Right atrium auricular region (tissue), 2 donors: ENCODE data around the gene ARPC5L. TPM values are rescaled to one million over a fixed set of nuclear protein-coding genes. Genes with fewer than 3 reads are reported as not detected.

ENCODE experiments used
- DNase-seq: peaks from one replicate; pipeline ENCODE4 v3.0.0-alpha.2; 2019; ENCODE audit warnings: low spot score
- H3K27ac ChIP-seq, 2 donors: fragments of 200-600 bp; sonication (generic); 1 replicate in 1 of 2; 2 replicates in 1 of 2; pipeline ENCODE4 v1.5.1; 2016 to 2019
- H3K27me3 ChIP-seq, 2 donors: fragments of 200-600 bp; sonication (generic); one replicate each; pipeline versions ENCODE4 v1.5.1 to v1.6.0; 2017 to 2019
- H3K36me3 ChIP-seq: fragments of 200-600 bp; sonication (generic); one replicate; pipeline ENCODE4 v1.5.1; 2016
- H3K4me1 ChIP-seq, 2 donors: fragments of 200-600 bp; sonication (generic); one replicate each; pipeline versions ENCODE4 v1.5.1 to v1.6.0; 2017 to 2019
- H3K4me3 ChIP-seq, 2 donors: fragments of 200-600 bp; sonication (generic); 1 replicate in 1 of 2; 2 replicates in 1 of 2; pipeline ENCODE4 v1.5.1; 2017 to 2019; ENCODE audit warnings: mild to moderate bottlenecking in 1 of 2, moderate library complexity in 1 of 2
- H3K9me3 ChIP-seq, 2 donors: fragments of 200-600 bp; sonication (generic); one replicate each; pipeline ENCODE4 v1.5.1; 2019
- CTCF ChIP-seq, 2 donors: fragments of 200-600 bp; sonication (generic); IDR thresholded peaks; one replicate each; pipeline ENCODE4 v1.5.1; 2019; ENCODE audit warnings: antibody characterized with exemption in 2 of 2
- total RNA-seq, 2 donors: library from RNA; depleted of rRNA; stranded (reverse); fragments of >200 nt; gene quantifications; one replicate each; pipeline ENCODE4 v1.1.0, GENCODE V29; 2016

Gene ARPC5L
- total RNA-seq, 2 donors from 2014 or later, result 21.7 to 23.5 TPM

GRCh38 chr9:124846969-124847368 is 15.0 kb upstream of the ARPC5L start:
- TF ChIP-seq CTCF (IDR thresholded peaks at IDR 0.05), result no peak

GRCh38 chr9:124849801-124850200 is 12.1 kb upstream of the ARPC5L start:
- Histone ChIP-seq H3K4me3 (no peak overlapping the region), H3K27me3 (no peaks in the 10 kb centered on the region), H3K36me3 (no peaks in the 10 kb centered on the region), H3K4me1 (peaks cover 0 to 23% of the 10 kb centered on the region in 2 donors), H3K9me3 (no peaks in the 10 kb centered on the region), H3K27ac (no peak overlapping the region)
- no peak for TF ChIP-seq CTCF (IDR thresholded peaks at IDR 0.05)
- no peak for DNase-seq

More at GRCh38 chr9:124846969-124847368, 15.0 kb upstream of the ARPC5L start:
- Histone ChIP-seq H3K9me3 (no peaks in the 10 kb centered on the region), H3K4me3 (no peak overlapping the region), H3K4me1 (peaks cover 0 to 6% of the 10 kb centered on the region in 2 donors), H3K36me3 (no peaks in the 10 kb centered on the region), H3K27me3 (no peaks in the 10 kb centered on the region), H3K27ac (no peak overlapping the region)
- no peak for DNase-seq

GRCh38 chr9:124852121-124852828 is 9.7 kb upstream of the ARPC5L start:
- no peaks in the 10 kb centered on the region for H3K9me3 ChIP-seq
- H3K27ac ChIP-seq, result peak overlapping the region; percentile 79
- peaks cover 8% of the 10 kb centered on the region for H3K36me3 ChIP-seq
- no peak for DNase-seq
- peaks cover 0 to 23% of the 10 kb centered on the region in 2 donors for H3K4me1 ChIP-seq
- TF ChIP-seq CTCF (IDR thresholded peaks at IDR 0.05), result no peak
- H3K4me3 ChIP-seq, result peak overlapping the region in 1 of 2 donors; percentile 55
- H3K27me3 ChIP-seq, result no peaks in the 10 kb centered on the region

- TF ChIP-seq CTCF (IDR thresholded peaks at IDR 0.05), result peak; percentile 99
Measured at GRCh38 chr9:124852829-124853531, 8.9 kb upstream of the ARPC5L start, which contains the start of gene WDR38. Gene WDR38 (plus strand): TSS chr9:124853460. CDS start chr9:124853532, 72 bp downstream.

GRCh38 chr9:124853605-124854143 is 8.3 kb upstream of the ARPC5L start:
- Histone ChIP-seq H3K4me1 (peaks cover 0 to 23% of the 10 kb centered on the region in 2 donors), H3K9me3 (no peaks in the 10 kb centered on the region), H3K27me3 (no peaks in the 10 kb centered on the region), H3K36me3 (peaks cover 22% of the 10 kb centered on the region), H3K4me3 (peak overlapping the region; percentile 26 to 55), H3K27ac (peak overlapping the region; percentile 79)
- no peak for DNase-seq
- TF ChIP-seq CTCF (IDR thresholded peaks at IDR 0.05), result no peak

More at GRCh38 chr9:124852829-124853531, 8.9 kb upstream of the ARPC5L start, which contains the start of gene WDR38:
- Histone ChIP-seq H3K4me1 (peaks cover 0 to 23% of the 10 kb centered on the region in 2 donors), H3K36me3 (peaks cover 15% of the 10 kb centered on the region), H3K27me3 (no peaks in the 10 kb centered on the region), H3K27ac (peak within 1 kb of the TSS; percentile 79), H3K4me3 (peak within 1 kb of the TSS; percentile 26 to 55), H3K9me3 (no peaks in the 10 kb centered on the region)
- no peak for DNase-seq
